ENCODE data around the gene MIXL1. TPM values are rescaled to one million over a fixed set of nuclear protein-coding genes. Genes with fewer than 3 reads are reported as not detected.
A peak's percentile ranks its signal among the peaks of the same experiment; 100 is the strongest.

The MIXL1 gene
- total RNA-seq, 1 experiment from 2014 or later: 4.7 TPM

DNA sequence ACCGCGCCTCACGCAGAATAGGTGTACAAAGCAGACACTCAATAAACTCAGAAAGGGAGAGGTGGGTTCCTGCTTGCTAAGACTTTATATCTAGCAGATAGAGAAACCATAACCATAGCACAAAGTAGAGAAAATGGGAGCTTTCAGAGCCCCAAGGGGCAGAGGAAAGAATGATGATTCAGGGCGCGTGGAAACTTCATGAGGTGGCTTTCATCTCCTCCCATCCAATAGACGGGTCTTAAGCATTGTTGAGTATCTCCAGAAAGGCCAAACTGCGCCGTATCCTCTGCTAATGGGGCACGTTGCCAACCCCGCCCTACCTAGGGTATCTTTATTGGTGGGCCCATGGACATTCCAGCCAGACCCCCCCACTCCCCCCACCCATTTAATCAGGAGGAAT, 778 bp upstream of the MIXL1 start:
- no peak overlapping the region for H2BK20ac ChIP-seq (ENCODE audit: low read depth, low read length, poor library complexity, severe bottlenecking)
- H3K27me3 Mint-ChIP-seq (ENCODE audit: low read depth): peaks cover 31% of the 10 kb centered on the region
- TF ChIP-seq, protein P1, sequence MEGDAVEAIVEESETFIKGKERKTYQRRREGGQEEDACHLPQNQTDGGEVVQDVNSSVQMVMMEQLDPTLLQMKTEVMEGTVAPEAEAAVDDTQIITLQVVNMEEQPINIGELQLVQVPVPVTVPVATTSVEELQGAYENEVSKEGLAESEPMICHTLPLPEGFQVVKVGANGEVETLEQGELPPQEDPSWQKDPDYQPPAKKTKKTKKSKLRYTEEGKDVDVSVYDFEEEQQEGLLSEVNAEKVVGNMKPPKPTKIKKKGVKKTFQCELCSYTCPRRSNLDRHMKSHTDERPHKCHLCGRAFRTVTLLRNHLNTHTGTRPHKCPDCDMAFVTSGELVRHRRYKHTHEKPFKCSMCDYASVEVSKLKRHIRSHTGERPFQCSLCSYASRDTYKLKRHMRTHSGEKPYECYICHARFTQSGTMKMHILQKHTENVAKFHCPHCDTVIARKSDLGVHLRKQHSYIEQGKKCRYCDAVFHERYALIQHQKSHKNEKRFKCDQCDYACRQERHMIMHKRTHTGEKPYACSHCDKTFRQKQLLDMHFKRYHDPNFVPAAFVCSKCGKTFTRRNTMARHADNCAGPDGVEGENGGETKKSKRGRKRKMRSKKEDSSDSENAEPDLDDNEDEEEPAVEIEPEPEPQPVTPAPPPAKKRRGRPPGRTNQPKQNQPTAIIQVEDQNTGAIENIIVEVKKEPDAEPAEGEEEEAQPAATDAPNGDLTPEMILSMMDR (conservative IDR thresholded peaks at IDR 0.05): no peak

More for the DNA sequence above, 778 bp upstream of the MIXL1 start:
- Histone ChIP-seq H3K79me1 (ENCODE audit: insufficient read depth, low read depth, low read length, poor library complexity, severe bottlenecking) (no peaks in the 10 kb centered on the region), H3K79me2 (ENCODE audit: insufficient read depth, low read length) (no peaks in the 10 kb centered on the region), H4K8ac (replicated peaks; ENCODE audit: insufficient read length, low read depth, low read length) (no peak overlapping the region), H4K20me1 (ENCODE audit: control insufficient read depth, insufficient read depth, insufficient read length) (no peaks in the 10 kb centered on the region), H2BK12ac (ENCODE audit: insufficient read length, low read depth, low read length) (no peak overlapping the region), H3K9me3 (ENCODE audit: control insufficient read depth, low read depth, low read length) (no peaks in the 10 kb centered on the region), H3K4me2 (ENCODE audit: insufficient read depth, insufficient read length, low read length) (peak overlapping the region; percentile 62), H3K23me2 (ENCODE audit: insufficient read length, low read depth, low read length, poor library complexity, severe bottlenecking) (peaks cover 3% of the 10 kb centered on the region), H3K18ac (ENCODE audit: insufficient read length, low read depth, low read length) (no peak overlapping the region), H2AFZ (ENCODE audit: low read length) (no peak overlapping the region), H4K5ac (ENCODE audit: insufficient read length, low read depth, low read length) (no peak overlapping the region), H3K4ac (ENCODE audit: low read depth, low read length) (no peak overlapping the region), H2BK120ac (ENCODE audit: low read depth, low read length, poor library complexity, severe bottlenecking) (no peak overlapping the region), H3K14ac (ENCODE audit: insufficient read depth, low read length) (no peak overlapping the region), H3K23ac (ENCODE audit: insufficient read length, low read depth, low read length) (no peak overlapping the region), H2AK5ac (ENCODE audit: insufficient read length, low read length) (no peak overlapping the region), H3K4me1 (ENCODE audit: insufficient read depth, low read length) (no peaks in the 10 kb centered on the region), H3K27me3 (ENCODE audit: insufficient read depth, low read length) (no peaks in the 10 kb centered on the region; the same call in 1 of the 2 replicates), H2BK5ac (ENCODE audit: insufficient read length, low read length) (no peak overlapping the region), H2BK15ac (ENCODE audit: low read depth, low read length) (no peak overlapping the region), H3K27ac (ENCODE audit: insufficient read length, low read depth, low read length) (no peak overlapping the region), H3K56ac (ENCODE audit: insufficient read length, low read depth, low read length) (no peak overlapping the region), H3K9ac (ENCODE audit: extremely low read depth, insufficient read length, low read length) (no peak overlapping the region), H3T11ph (ENCODE audit: low read length) (no peak overlapping the region), H4K91ac (ENCODE audit: insufficient read length, low read depth, low read length) (no peak overlapping the region)
- WGBS (ENCODE audit: extremely low coverage, insufficient read length, low lambda C conversion rate): no CpG with 5 or more reads among the region's 10 CpGs
- Mint-ChIP-seq H3K9me3 (no peaks in the 10 kb centered on the region; a peak in 1 of 5 replicates), H3K4me3 (peak overlapping the region; percentile 58 to 78), H3K27ac (no peak overlapping the region), H3K4me1 (peaks cover 14 to 18% of the 10 kb centered on the region in 2 experiments), H3K36me3 (ENCODE audit: insufficient read depth in 1 of 3, low read depth in 3 of 3) (peaks cover 0 to 5% (median 0%) of the 10 kb centered on the region in 3 experiments; a peak in 2 of 7 replicates)
- no peak for DNase-seq
